Activated CD4-positive, alpha-beta T cell treated with anti-CD3 and anti-CD28 coated beads, Interleukin-2, amount 10 ng/mL, durations not matched to agents 7 days and 5 days (primary cell): Measurements from ENCODE around the gene IER3. TPM values are rescaled to one million over a fixed set of nuclear protein-coding genes. Genes with fewer than 3 reads are reported as not detected.
"Not testable (repeated sequence)": the region's sequence is repeated elsewhere in the genome, so short reads cannot be mapped to it uniquely, and the experiment has no call there.

Experiments used
- CTCF ChIA-PET: fragments of 350-600 bp; sonication (Branson Sonifier 250); formaldehyde crosslinking; loops from one replicate; lab custom pipeline; 2021; ENCODE audit warnings: antibody characterized with exemption; lab: Charles Lee
- POLR2A ChIA-PET: fragments of 350-600 bp; sonication (Branson Sonifier 250); formaldehyde crosslinking; loops from one replicate; lab custom pipeline; 2021; ENCODE audit warnings: antibody characterized with exemption; lab: Charles Lee
- DNase-seq: peaks from one replicate; pipeline ENCODE4 v3.0.0-alpha.2; 2020
- H3K27ac Mint-ChIP-seq: one replicate; pipeline ENCODE4 v1.8.0; 2021; ENCODE audit warnings: mild to moderate bottlenecking, moderate library complexity, mixed read lengths
- H3K27me3 Mint-ChIP-seq: one replicate; pipeline ENCODE4 v1.8.0; 2021; ENCODE audit warnings: mixed read lengths
- H3K36me3 Mint-ChIP-seq: one replicate; pipeline ENCODE4 v1.8.0; 2021; ENCODE audit warnings: low read depth, mixed read lengths
- H3K4me1 Mint-ChIP-seq: one replicate; pipeline ENCODE4 v1.8.0; 2021; ENCODE audit warnings: mixed read lengths
- H3K4me3 Mint-ChIP-seq: one replicate; pipeline ENCODE4 v1.8.0; 2021; ENCODE audit warnings: mild to moderate bottlenecking, moderate library complexity, mixed read lengths
- H3K9me3 Mint-ChIP-seq: one replicate; pipeline ENCODE4 v1.8.0; 2021; ENCODE audit warnings: mixed read lengths
- total RNA-seq, 2 experiments: library from RNA; stranded (reverse); gene quantifications; one replicate each; pipeline ENCODE4 v1.2.3, GENCODE V29; 2021

Gene IER3
- total RNA-seq, 2 experiments from 2014 or later: 30.5 to 34.9 TPM

DNA sequence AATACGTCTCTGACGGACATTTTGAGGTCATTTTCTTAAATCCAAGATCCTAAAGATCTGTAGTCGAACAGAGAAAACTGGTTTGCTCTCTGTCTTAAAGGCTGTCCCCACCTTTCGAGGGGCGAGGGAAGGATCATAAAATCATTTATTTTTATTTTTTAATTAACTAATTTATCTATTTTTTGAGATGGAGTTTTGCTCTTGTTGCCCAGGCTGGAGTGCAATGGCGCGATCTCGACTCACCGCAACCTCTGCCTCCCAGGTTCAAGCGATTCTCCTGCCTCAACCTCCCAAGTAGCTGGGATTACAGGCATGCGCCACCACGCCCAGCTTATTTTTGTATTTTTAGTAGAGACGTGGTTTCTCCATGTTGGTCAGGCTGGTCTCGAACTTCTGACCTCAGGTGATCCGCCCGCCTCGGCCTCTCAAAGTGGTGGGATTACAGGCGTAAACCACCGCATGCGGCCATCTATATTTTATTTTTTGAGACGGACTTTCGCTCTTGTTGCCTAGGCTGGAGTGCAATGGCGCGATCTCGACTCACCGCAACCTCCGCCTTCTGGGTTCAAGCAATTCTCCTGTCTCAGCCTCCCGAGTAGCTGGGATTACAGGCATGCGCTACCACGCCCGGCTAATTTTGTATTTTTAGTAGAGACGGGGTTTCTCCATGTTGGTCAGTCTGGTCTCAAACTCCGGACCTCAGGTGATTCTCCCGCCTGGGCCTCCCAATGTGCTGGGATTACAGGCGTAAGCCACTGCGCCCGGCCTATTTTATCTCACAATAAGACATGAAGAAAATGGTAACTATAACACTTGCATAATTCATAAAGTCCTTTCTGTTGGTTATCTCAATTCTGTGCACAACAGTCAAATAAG is 26.3 kb downstream of the IER3 start:
- ChIA-PET POLR2A (interaction anchor here (0.6 to 1.2 kb wide), 3 partner anchors 14 to 39 kb away, joined by 3 to 8 read pairs (median 3); no protein-coding TSS in a partner anchor), CTCF (interaction anchor here (0.7 to 21.4 kb wide), 10 partner anchors 10 to 105 kb away, joined by 3 to 476 read pairs (median 6); partner anchors contain the start of gene DHX16)
- not testable (repeated sequence) for H3K27me3 Mint-ChIP-seq, DNase-seq, H3K9me3 Mint-ChIP-seq
- peaks cover 55% of the 10 kb centered on the region for H3K4me1 Mint-ChIP-seq
- peak overlapping the region; percentile 97 for H3K4me3 Mint-ChIP-seq
- H3K27ac Mint-ChIP-seq: peak overlapping the region; percentile 98
- peaks cover 67% of the 10 kb centered on the region for H3K36me3 Mint-ChIP-seq

DNA sequence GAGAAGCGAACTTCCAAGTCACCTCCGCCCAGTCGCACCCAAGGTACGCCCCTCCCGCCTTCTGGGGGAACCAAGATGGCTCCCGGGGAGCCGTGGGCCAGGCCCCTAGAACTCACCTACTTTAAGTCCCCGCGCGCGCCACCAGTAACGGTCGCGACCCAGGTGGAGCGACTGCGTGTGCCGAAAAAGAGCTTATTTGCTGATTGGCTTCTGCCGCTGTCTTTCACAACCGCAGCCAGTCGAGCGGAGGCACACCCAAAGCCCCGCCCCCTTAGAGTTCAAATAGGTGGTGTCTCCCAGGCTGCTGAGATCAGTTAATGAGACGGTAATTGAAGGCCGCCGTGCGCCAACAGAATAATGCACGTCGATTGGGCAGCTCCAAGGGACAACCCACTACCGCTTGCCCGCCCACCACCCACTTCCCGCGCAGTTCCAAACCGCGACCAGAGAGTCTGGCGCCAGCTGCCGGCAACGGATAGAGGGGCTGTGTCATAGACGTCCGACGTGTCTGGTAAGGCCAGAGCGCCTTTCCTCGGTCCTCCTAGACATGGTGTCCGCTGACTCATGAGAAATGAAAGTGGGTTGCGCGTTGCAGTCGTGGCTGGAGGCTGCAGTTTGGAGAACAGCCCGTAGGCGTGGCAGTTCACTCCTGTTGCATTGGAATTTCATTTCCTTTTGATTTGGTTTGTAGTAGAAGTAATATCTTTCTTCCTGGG is 27.1 kb downstream of the IER3 start, which contains the start of gene MDC1:
Gene MDC1 (minus strand): TSS at position 153 of the 716 bp plus-strand sequence. CDS start 2,106 bp downstream, outside the sequence.
- peaks cover 67% of the 10 kb centered on the region for H3K36me3 Mint-ChIP-seq
- DNase-seq: peak; percentile 100
- H3K9me3 Mint-ChIP-seq: peaks cover 3% of the 10 kb centered on the region
- H3K4me1 Mint-ChIP-seq: peaks cover 57% of the 10 kb centered on the region
- ChIA-PET CTCF (interaction anchor here (0.5 to 21.4 kb wide), 21 partner anchors 10 to 1462 kb away, joined by 3 to 476 read pairs (median 4); partner anchors contain the start of gene DHX16), POLR2A (interaction anchor here (0.6 to 1.2 kb wide), 8 partner anchors 14 to 221 kb away, joined by 3 to 8 read pairs (median 4); no protein-coding TSS in a partner anchor)
- H3K27me3 Mint-ChIP-seq: no peaks in the 10 kb centered on the region
- H3K4me3 Mint-ChIP-seq: peak within 1 kb of the TSS; percentile 97
- H3K27ac Mint-ChIP-seq: peak within 1 kb of the TSS; percentile 98

- H3K36me3 Mint-ChIP-seq: peaks cover 67% of the 10 kb centered on the region
- H3K27ac Mint-ChIP-seq: peak overlapping the region; percentile 98
- ChIA-PET POLR2A (interaction anchor here (0.6 to 1.2 kb wide), 6 partner anchors 25 to 221 kb away, joined by 3 to 8 read pairs (median 4); no protein-coding TSS in a partner anchor), CTCF (interaction anchor here (0.5 to 21.4 kb wide), 20 partner anchors 9 to 1462 kb away, joined by 3 to 476 read pairs (median 4); partner anchors contain the start of gene DHX16)
- DNase-seq: no peak
- H3K27me3 Mint-ChIP-seq: no peaks in the 10 kb centered on the region
- H3K9me3 Mint-ChIP-seq: peaks cover 3% of the 10 kb centered on the region
- peaks cover 62% of the 10 kb centered on the region for H3K4me1 Mint-ChIP-seq
- peak overlapping the region; percentile 97 for H3K4me3 Mint-ChIP-seq
Measured at GRCh38 chr6:30716879-30717128, 27.5 kb downstream of the IER3 start.

DNA sequence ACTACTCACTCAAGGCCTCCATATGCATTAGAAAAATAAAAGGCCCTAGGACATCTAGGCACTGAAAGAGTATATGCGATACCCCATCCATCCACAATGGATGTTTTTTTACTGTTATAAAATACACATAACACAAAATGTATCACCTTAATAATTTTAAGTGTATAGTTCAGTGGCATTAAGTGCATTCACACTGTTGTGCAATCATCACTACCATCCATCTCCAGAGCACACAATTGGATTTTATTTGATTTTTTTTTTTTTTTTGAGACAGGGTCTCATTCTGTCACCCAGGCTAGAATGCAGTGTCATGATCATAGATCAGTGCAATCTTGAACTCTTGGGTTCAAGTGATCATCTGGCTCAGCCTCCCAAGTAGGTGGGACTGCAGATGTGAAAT is 30.1 kb downstream of the IER3 start:
- POLR2A ChIA-PET: no interaction called here
- H3K9me3 Mint-ChIP-seq: peaks cover 3% of the 10 kb centered on the region
- peaks cover 68% of the 10 kb centered on the region for H3K4me1 Mint-ChIP-seq
- no peak overlapping the region for H3K4me3 Mint-ChIP-seq
- peaks cover 69% of the 10 kb centered on the region for H3K36me3 Mint-ChIP-seq
- no peaks in the 10 kb centered on the region for H3K27me3 Mint-ChIP-seq
- H3K27ac Mint-ChIP-seq: no peak overlapping the region
- CTCF ChIA-PET: interaction anchor here (0.8 to 21.4 kb wide), 2 partner anchors 27 to 34 kb away, joined by 3 to 476 read pairs; no protein-coding TSS in a partner anchor
- DNase-seq: no peak

- Mint-ChIP-seq H3K27ac (peak overlapping the region; percentile 84), H3K4me3 (no peak overlapping the region), H3K4me1 (peaks cover 61% of the 10 kb centered on the region)
Measured at GRCh38 chr6:30712441-30712945, 31.9 kb downstream of the IER3 start.

GRCh38 chr6:30711758-30712380 is 32.5 kb downstream of the IER3 start:
- Mint-ChIP-seq H3K4me1 (peaks cover 57% of the 10 kb centered on the region), H3K4me3 (peak overlapping the region; percentile 54), H3K27ac (peak overlapping the region; percentile 84), H3K9me3 (peaks cover 3% of the 10 kb centered on the region), H3K36me3 (peaks cover 75% of the 10 kb centered on the region), H3K27me3 (no peaks in the 10 kb centered on the region)
- ChIA-PET CTCF (interaction anchor here (0.5 to 4.2 kb wide), 10 partner anchors 8 to 654 kb away, joined by 3 to 27 read pairs (median 6); partner anchors contain the start of genes DHX16 and TUBB), POLR2A (no interaction called here)
- DNase-seq: no peak

More at GRCh38 chr6:30712441-30712945, 31.9 kb downstream of the IER3 start:
- H3K36me3 Mint-ChIP-seq: peaks cover 74% of the 10 kb centered on the region
- H3K27me3 Mint-ChIP-seq: no peaks in the 10 kb centered on the region
- no peak for DNase-seq
- H3K9me3 Mint-ChIP-seq: peaks cover 3% of the 10 kb centered on the region
- POLR2A ChIA-PET: no interaction called here
- CTCF ChIA-PET: interaction anchor here (0.5 to 4.2 kb wide), 11 partner anchors 9 to 653 kb away, joined by 3 to 27 read pairs (median 6); partner anchors contain the start of genes DHX16, NRM and TUBB

DNA sequence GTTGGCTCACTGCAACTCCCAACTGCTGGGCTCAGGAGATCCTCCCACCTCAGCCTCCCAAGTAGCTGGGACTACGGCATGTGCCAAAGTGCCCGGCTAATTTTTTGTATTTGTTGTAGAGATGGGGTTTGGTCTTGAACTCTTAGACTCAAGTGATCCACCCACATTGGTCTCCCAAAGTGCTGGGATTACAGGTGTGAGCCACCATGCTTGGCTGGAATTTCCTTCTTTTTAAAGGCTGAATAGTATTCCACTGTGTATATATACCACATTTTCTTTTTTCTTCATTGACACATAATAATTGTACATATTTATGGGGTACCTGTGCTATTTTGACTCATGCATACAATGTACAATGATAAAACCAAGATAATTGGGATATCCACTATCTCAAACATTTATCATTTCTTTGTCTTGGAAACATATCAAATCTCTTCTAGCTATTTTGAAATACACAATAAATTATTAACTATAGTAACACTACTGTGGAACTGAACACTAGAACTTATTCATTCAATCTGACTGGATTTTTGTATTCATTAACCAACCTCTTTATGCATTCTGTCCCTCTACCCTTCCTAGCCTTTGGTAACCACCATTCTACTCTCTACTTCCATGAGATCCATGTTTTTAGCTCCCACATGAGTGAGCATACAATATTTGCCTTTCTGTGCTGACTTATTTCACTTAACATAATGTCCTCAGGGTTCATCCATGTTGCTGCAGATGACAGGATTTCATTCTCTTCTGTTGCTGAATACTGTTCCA is 35.1 kb downstream of the IER3 start:
- Mint-ChIP-seq H3K9me3 (no peaks in the 10 kb centered on the region), H3K4me1 (peaks cover 39% of the 10 kb centered on the region), H3K27me3 (no peaks in the 10 kb centered on the region), H3K36me3 (peaks cover 66% of the 10 kb centered on the region), H3K4me3 (no peak overlapping the region), H3K27ac (no peak overlapping the region)
- DNase-seq: no peak
- ChIA-PET POLR2A (no interaction called here), CTCF (interaction anchor here (1.3 to 4.2 kb wide), 5 partner anchors 11 to 30 kb away, joined by 3 to 27 read pairs (median 4); no protein-coding TSS in a partner anchor)

- Mint-ChIP-seq H3K36me3 (peaks cover 57% of the 10 kb centered on the region), H3K4me3 (no peak overlapping the region), H3K27me3 (no peaks in the 10 kb centered on the region), H3K27ac (no peak overlapping the region), H3K9me3 (no peaks in the 10 kb centered on the region), H3K4me1 (peaks cover 23% of the 10 kb centered on the region)
- no peak for DNase-seq
- ChIA-PET CTCF (interaction anchor here (0.8 to 2.3 kb wide), 6 partner anchors 9 to 19 kb away, joined by 3 to 7 read pairs (median 4); partner anchors contain the start of genes MDC1 and NRM), POLR2A (no interaction called here)
Measured at GRCh38 chr6:30707281-30707850, 37.0 kb downstream of the IER3 start.

DNA sequence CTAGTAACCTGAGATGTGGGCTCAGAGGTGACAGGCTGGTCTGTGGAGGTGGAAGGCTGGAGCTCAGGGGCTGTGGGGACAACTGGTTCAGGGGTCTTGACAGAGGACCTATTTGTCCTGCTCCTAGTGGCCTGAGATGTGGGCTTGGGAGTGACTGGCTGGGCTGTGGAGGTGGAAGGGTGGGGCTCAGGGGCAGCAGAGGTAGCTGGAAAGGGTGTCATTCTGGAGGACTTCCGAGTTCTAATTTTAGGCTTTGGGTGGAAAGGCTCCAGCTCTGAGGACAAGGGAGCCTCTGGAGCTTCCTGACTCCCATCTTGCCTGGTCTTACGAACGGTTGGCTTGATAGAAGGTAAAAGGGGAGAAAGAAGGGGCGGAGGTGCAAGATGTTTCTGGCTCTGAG is 38.7 kb downstream of the IER3 start:
- Mint-ChIP-seq H3K9me3 (no peaks in the 10 kb centered on the region), H3K4me3 (no peak overlapping the region), H3K27me3 (no peaks in the 10 kb centered on the region), H3K36me3 (peaks cover 42% of the 10 kb centered on the region), H3K4me1 (peaks cover 5% of the 10 kb centered on the region), H3K27ac (peak overlapping the region; percentile 27)
- ChIA-PET POLR2A (no interaction called here), CTCF (interaction anchor here (0.9 to 2.3 kb wide), 3 partner anchors 16 to 27 kb away, joined by 3 to 6 read pairs (median 3); no protein-coding TSS in a partner anchor)
- no peak for DNase-seq

DNA sequence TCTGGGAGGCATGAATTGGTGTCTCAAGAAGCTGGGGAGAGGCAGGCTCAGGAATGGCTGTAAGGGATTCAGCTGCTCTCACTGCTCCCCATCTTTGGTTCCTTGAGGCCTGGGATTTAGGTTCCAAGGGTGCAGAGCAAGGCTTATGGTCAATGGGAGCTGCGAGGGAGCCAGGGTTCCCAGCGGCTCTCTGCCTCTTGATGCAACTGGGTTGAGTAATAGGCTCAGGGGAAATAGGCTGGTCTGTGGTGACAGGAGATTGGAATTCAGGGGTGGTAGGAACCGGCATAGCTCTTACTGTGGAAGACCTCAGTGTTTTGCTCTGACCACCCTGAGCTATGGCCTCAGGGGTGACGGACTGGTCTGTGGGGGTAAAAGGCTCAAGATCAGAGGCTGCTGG is 40.5 kb downstream of the IER3 start:
- POLR2A ChIA-PET: interaction anchor here (0.7 kb wide), 1 partner anchor 14 kb away, joined by 3 read pairs; no protein-coding TSS in a partner anchor

DNA sequence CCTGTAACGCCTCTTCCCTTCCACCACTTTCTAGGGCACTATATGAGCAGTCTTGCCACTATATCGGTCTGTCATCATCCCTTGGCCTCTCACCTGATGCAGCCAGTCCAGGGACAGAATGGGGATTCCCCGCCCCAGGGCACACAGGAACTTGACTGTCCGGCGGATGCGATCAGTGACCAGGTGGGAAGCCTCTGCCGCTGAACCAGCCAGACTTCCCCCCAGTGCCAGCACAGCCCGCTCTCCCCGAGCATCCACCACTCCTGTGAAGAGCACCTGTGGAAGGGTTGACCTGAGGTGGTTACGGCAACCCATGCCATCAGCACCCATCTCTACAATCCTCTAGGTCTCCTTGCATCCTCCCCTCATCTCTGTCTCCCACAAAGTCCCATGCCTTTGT is 41.3 kb downstream of the IER3 start:
- H3K36me3 Mint-ChIP-seq: peaks cover 38% of the 10 kb centered on the region
- ChIA-PET CTCF (interaction anchor here (1.9 to 2.7 kb wide), 4 partner anchors 10 to 24 kb away, joined by 5 to 14 read pairs (median 8); no protein-coding TSS in a partner anchor), POLR2A (no interaction called here)
- H3K9me3 Mint-ChIP-seq: no peaks in the 10 kb centered on the region
- DNase-seq: no peak
- no peaks in the 10 kb centered on the region for H3K27me3 Mint-ChIP-seq
- peaks cover 2% of the 10 kb centered on the region for H3K4me1 Mint-ChIP-seq
- H3K27ac Mint-ChIP-seq: no peak overlapping the region
- H3K4me3 Mint-ChIP-seq: no peak overlapping the region

More for the DNA sequence above, 40.5 kb downstream of the IER3 start:
- DNase-seq: no peak
- CTCF ChIA-PET: interaction anchor here (1.1 to 2.7 kb wide), 6 partner anchors 8 to 25 kb away, joined by 3 to 14 read pairs (median 6); partner anchors contain the start of gene MDC1
- no peaks in the 10 kb centered on the region for H3K9me3 Mint-ChIP-seq
- H3K27me3 Mint-ChIP-seq: no peaks in the 10 kb centered on the region
- peaks cover 5% of the 10 kb centered on the region for H3K4me1 Mint-ChIP-seq
- no peak overlapping the region for H3K27ac Mint-ChIP-seq
- no peak overlapping the region for H3K4me3 Mint-ChIP-seq
- peaks cover 41% of the 10 kb centered on the region for H3K36me3 Mint-ChIP-seq
